GM19043 (cell line): ENCODE measurements around the gene SLC2A14.
"Not testable (repeated sequence)": the region's sequence is repeated elsewhere in the genome, so short reads cannot be mapped to it uniquely, and the experiment has no call there.

Experiments used
- ATAC-seq: cut with Tn5 transposase; IDR thresholded peaks from one replicate; pipeline ENCODE4 v1.9.1; 2021; ENCODE audit warnings: low read depth; ENCODE audit not compliant: unreplicated experiment

SLC2A14 gene

DNA sequence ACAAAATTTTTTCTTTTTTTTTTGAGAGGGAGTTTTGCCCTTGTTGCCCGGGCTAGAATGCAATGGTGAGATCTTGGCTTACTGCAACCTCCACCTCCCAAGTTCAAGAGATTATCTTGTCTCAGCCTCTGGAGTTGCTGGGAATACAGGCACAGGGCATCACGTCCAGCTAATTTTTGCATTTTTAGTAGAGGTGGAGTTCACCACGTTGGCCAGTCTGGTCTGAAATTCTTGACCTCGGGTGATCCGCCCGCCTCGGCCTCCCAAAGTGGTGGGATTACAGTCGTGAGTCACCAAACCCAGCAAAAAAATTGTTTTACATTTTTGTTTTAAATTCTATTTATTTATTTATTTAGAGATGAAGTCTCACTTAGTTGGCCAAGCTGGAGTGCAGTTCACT lies 4.7 kb upstream of the SLC2A14 start:
- ATAC-seq: no peak

DNA sequence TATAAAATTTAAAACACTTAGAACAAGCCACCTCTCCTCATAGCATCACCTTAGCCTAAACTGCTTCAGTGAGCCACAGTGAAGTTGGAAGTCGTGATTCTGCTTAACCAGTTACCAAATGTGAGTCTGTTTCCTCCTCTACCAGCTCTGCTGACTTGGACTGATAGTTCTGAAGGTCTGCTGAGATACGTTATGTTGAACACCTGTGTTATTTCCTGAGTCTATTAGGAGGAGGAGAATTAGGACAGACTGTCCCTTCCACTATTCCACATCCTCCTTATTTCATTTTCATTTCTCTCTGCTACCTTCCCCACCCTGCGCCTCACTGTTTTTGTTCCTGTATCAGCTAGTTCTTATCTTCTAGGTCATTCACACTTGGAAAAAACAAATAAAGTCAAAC lies 2.4 kb downstream of the SLC2A14 start:
- ATAC-seq: no peak

DNA sequence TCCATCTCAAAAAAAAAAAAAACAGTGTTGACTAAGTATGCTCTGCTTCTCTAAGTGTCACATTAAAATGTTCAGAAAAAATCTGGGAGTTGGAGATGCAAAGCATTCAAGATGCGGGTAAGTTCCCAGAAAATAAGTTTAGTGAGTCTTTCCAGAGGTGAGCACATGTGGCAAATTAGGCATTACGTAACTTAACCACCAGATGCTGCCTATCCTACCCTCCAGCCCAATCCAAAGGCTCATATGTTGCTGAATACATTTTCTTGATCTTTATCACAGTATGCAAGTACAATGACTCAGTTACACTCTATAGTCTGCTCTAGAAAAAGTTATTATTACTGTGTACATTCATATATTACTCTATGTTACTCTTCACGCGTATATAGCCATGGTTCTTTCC lies 3.6 kb downstream of the SLC2A14 start:
- no peak for ATAC-seq

DNA sequence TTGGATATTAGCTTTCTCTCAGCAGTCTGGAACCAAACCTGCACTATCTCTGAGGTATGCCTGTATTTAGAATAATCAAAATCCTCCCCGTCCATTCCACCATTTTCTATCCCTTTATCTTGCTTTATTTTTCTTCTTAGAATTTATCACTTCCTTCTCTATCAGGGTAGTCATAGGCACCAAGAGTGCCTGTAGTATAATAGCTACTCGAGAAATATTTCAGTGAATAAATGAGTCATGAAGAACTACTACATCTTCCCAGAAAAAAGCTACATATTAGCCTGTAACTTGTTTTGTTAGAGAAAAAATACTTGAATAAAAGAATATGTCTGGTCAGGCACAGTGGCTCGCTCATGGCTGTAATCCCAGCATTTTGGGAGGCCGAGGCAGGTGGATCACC lies 4.3 kb downstream of the SLC2A14 start:
- ATAC-seq: no peak

DNA sequence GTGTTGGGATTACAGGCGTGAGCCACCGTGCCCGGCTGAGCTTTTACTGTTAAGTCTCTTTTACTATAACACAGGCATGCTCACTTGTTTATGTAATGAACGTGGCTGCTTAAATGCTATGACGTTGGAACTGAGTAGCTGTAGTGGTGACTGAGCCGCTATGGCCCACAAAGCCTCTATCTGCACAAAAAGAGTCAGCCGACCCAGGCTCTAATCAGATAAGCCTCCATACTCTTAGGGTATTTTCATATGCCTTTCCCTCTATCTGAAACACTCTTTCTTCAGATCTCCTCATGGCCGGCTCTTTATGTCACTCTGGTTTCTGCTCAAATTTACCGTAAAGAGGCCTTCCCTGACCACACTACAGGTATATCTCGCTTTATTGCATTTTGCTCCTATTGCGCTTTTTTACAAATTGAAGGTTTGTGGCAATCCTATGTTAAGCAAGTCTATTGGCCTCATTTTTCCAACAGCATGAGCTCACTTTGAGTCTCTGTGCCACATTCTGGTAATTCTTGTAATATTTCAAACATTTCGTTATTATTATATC lies 8.0 kb downstream of the SLC2A14 start:
- ATAC-seq: no peak

DNA sequence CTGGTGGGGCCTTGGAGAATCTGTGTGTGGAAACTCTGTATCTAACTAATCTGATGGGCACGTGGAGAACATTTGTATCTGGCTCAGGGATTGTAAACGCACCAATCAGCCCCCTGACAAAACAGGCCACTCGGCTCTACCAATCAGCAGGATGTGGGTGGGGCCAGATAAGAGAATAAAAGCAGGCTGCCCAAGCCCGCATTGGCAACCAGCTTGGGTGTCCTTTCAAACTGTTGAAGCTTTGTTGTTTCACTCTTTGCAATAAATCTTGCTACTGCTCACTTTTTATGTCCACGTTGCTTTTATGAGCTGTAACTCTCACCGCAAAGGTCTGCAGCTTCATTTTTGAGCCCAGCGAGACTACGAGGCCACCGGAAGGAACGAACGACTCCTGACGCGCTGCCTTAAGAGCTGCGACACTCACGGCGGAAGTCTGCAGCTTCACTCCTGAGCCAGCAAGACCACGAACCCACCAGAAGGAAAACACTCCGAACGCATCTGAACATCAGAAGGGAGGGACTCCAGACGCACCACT lies 9.8 kb downstream of the SLC2A14 start:
- not testable (repeated sequence) for ATAC-seq

DNA sequence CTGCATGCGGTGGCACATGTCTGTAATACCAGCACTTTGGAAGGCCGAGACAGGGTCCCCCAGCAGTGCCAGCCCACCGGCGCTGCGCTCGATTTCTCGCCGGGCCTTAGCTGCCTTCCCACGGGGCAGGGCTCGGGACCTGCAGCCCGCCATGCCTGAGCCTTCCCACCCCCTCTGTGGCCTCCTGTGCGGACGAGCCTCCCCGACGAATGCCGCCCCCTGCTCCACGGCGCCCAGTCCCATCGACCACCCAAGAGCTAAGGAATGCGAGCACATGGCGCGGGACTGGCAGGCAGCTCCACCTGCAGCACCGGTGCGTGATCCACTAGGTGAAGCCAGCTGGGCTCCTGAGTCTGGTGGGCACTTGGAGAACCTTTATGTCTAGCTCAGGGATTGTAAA lies 10.4 kb downstream of the SLC2A14 start:
- not testable (repeated sequence) for ATAC-seq

DNA sequence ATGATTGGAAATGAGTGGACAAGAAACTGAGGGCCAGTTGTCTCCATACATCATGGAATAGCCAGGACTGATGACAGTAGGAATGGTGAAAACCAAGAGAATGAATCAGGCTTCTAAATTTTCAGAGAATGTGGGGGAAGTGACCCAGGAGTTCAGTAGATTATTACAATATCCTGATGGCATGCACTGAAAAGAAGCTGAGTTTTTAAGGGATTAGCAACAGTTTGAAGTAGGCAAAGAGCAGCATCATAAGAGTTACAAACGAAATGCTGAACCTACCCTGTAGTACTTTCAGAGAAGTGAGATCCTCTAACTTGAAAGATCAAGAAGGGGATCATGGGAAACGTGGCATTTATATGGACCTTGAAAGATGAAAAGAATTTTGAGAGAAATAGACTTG lies 13.2 kb downstream of the SLC2A14 start:
- no peak for ATAC-seq

DNA sequence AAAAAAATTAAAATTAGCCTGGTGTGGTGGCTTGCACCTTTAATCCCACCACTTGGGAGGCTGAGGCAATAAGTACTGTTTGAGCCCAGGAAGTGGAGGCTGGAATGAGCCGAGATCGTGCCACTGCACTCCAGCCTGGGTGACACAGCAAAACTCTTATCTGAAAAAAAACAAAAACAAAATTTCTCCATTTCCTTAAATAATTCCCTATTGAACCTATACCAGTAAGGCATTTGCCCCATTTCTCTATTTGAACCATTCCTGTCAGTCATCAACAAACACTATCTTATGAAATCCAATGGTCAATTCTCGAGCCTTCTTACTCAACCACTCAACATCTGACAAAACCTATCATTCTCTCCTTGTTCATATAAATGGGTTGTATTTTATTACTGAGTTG lies 14.7 kb downstream of the SLC2A14 start:
- ATAC-seq: no peak

DNA sequence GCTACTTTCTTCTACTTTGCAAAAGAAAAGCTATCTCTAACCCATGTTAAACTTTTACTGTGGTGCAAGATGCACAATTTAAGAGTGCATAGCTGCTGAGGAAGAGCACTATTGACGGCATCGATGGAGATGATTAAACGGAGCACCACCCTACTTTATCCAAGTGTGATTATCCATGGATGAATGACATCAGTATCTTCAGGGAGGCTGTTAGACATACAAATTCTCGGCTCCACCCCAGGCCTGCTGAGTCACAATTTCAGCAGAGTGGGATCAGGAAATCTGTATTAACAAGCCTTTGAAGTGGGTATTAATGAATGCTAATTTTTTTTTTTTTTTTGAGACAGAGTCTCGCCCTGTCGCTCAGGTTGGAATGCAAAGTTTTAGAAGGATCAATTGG lies 16.2 kb downstream of the SLC2A14 start:
- ATAC-seq: no peak

DNA sequence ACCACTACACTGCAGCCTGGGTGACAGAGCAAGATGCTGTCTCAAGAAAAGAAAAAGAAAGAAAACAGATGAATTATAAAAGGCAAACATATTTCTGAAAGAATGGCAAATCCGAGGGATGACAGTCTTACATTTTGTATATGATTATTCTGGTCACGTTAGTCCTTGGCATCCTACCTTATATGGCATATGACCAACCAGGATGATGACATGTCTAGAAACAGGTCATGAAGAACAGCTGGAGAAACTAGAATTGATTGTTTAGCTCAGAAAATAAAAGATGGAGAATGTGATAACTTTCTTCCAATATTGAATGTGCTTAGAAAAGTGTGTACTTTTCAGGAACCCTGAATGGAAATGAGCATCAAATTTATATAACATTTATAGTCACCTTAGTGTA lies 19.2 kb downstream of the SLC2A14 start:
- ATAC-seq: no peak

DNA sequence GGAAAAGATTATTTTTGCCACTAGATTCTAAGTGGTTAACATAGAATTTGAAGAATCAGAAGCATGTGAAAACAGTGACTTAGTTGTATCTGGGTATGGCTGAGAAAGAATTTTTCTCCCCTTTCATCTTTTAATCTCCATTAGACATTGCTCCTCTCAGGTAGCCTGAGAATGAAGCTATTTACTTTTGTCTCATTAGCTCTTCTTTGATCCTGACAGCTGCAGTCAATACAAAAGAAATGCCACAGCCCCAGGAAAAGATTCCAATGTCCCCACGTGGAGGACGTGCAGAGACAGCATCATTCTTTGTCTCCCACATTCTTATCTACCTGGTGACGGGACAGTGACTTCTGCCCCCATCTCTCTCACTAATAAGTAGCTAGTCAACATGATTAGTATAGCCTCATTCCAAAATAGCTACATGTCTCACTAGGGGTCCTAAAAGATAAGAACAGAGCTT lies 21.1 kb downstream of the SLC2A14 start:
- not testable (repeated sequence) for ATAC-seq

DNA sequence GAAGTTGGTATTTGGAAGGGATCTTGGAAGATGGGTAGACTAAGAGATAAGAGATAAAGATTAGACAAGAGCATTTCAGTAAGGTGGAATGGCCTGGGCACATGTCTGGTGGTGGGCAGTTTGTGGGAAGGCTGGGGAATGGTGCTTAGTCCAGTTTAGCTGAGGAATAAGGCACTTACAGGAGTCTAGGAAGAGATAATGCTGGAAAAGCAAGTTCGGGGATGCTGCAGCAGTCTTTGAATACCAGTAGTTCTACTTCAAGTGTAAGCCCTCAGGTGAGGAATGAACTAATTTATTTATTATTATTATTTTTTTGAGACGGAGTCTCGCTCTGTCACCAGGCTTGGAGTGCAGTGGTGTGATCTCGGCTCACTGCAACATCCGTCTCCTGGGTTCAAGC lies 22.6 kb downstream of the SLC2A14 start:
- ATAC-seq: not testable (repeated sequence)

DNA sequence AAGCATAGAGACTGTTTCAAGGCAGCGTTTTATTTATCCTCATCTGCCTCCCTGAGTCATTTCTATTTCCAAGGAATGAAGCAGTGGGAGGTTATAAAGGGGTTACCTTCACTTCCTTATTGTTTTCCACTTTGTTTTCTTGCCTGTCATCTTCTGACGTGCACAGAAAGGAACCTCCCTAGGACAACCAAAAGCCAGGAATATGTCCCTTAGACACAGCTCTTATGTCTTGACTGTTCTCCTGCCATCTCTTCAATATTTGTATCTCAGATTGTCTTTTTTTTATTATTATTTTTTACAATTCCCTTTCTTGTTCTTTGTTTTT lies 24.7 kb downstream of the SLC2A14 start:
- not testable (repeated sequence) for ATAC-seq

DNA sequence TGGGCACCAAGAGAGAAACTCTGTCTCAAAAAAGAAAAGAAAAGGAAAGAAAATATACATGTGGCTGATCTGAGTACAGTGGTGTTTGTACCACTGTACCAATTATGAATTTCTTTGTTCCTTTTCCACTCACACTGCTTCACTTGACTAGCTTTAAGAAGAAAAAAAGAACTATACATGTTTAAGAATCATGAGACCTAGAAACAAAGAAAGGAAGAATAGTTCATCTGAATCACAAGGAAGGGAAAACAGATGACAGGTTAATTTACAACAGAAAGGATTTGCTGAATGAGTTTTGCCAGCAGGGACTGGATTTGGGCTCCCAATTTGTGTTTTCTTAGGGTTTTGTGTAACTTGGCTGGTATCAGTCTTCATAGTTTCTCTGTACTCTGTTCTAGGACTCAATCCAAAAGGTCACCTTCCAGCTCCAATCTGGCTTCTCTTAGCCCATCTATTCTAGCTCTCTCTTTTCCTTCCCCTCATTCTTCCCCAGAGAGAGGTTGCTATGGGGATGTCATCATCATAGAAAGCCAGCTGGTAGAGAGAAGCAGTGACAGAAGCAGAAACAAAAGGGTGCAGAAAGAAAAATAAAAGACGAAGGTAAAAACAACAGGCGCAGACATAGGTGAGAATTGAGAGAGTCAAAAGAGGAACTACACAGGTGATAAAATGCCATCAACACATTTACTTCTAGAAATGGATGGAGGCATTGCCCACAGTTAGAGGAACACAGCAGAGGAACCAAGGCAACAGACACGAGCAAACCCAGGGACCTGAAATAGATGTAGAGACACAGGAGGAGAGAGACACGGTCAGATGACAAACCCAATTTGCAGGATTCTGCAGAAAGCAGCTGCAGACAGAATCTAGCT lies 25.3 kb downstream of the SLC2A14 start:
- peak; percentile 68 for ATAC-seq

DNA sequence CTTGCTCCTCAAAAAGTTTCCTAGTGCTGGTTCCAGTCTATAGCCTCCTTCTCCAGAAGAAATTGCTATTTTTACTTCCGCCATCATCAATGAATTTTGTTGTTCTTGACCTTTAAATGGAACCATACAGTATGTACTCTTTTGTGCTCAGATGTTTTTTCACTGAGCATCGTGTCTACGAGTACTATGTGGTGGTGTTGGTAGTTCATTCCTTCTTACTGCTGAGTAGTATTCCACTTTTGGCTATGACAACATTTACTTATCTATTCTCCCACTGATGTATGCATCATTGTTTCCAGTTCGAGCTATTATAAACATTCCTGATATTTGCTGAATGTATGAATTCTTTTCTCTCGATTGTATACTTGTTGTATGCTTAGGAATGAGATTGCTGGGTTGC lies 28.6 kb downstream of the SLC2A14 start:
- ATAC-seq: no peak

DNA sequence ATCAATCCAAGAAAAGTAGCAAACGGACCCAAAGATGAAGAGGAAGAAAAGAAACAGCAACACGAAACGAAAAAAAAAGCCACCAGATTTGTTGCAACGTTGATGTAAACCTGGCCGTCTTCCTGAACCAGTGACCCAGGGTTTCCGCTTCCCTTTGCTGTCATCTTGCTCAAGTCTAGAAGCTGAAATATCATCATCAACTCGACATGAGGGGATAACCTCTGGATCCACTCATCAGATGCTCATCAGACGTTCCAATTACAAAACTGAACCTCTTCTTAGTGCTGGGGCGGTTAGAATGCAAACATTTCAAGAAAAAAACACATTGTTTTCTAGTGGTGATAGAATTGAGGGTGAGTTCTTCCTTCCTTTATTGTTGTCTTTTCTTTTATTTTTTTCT lies 29.1 kb downstream of the SLC2A14 start:
- ATAC-seq: not testable (repeated sequence)

DNA sequence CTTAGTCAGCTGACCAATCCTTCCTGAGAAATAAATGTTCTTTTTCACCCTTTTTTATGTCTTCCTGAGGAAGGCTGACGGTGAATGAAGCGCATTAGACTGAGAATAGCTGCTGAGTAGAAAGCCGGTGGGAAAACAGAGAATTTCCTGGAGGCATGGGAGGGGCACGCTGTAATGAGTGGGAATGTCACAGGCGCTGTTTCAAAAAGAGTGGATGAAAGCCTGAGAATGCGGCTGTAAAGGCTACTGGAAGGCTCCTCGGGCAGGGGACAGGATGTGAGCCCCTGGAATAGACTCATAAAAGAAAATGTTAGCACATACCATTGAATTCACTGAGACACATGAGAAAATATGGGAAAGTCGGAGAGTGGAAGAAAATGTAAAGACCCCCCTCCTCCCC lies 29.6 kb downstream of the SLC2A14 start:
- not testable (repeated sequence) for ATAC-seq

DNA sequence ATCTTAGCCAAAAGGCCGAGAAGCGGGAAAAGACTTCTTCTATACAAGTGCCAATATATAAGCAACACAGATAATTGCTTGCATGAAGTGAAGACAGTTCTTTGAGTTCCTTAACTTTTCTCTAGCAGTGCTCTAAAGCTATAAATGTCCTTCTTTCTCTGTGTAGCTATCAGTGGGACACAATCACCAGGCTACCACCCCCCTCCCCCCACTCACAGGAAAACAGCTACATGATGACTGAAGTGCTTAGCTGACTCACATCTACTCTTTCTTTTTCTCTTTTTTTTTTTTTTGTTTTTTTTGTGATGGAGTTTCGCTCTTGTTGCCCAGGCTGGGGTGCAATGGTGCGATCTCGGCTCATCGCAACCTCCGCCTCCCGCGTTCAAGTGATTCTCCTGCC lies 30.3 kb downstream of the SLC2A14 start:
- ATAC-seq: not testable (repeated sequence)

DNA sequence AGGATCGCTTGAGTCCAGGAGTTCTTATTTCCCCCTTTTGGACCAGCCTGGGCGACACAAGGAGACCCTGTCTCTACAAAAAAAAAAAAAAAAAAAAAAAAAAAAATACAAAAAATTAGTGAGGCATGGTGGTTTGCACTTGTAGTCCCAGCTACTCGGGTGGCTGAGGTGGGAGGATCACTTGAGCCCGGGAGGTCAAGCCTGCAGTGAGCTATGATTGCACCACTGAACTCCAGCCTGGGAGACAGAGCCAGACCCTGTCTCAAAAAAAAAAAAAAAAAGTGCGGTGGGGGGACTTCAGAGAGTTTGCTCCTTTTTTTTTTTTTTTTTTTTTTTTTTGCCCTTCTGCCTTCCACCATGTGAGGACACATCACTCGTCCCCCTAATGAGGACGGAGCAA lies 32.9 kb downstream of the SLC2A14 start:
- ATAC-seq: not testable (repeated sequence)

DNA sequence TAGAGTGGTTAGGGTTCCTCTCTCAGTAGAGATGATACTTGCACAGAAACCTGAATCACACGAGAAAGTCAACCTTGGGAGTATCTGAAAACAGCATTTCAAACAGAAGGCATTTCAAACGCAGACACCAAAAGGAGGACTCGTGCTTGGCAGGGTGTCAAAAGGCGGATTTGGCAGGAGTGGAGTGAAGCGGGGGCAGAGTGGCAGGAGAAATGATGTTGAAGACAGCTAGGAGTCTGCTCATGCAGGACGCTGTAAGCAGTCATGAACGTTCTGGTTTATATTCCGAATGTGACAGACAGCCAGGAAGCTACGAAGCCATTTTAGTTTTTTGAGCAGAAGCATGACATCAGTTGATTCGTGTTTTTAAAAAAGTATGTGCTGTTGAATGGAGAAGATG lies 33.5 kb downstream of the SLC2A14 start:
- ATAC-seq: not testable (repeated sequence)

DNA sequence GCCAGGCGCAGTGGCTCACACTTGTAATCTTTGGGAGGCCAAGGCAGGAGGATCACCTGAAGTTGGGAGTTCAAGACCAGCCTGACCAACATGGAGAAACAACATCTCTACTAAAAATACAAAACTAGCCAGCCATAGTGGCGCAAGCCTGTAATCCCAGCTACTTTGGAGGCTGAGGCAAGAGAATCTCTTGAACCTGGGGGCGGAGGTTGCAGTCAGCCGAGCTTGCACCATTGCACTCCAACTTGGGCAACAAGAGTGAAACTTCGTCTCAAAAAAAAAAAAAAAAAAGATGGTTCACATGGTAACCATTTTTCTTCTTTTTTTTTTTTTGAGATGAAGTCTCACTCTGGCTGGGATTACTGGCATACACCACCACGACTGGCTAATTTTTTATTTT lies 35.3 kb downstream of the SLC2A14 start:
- no peak for ATAC-seq
